Natural killer cell treated with Interleukin-12 subunit alpha and Interleukin-12 subunit beta and Interleukin-15 and Interleukin-18, amount 100 ng/mL, for 72 hours (primary cell): ENCODE measurements around the gene COMMD1. TPM values are rescaled to one million over a fixed set of nuclear protein-coding genes. Genes with fewer than 3 reads are reported as not detected.
"Not testable (repeated sequence)": the region's sequence is repeated elsewhere in the genome, so short reads cannot be mapped to it uniquely, and the experiment has no call there.

Experiments used
- ATAC-seq, 2 donors: fragments of 150-1000 bp; cut with Tn5 transposase in 1 of 2; sonication (Bioruptor Pico), chemical (Tn5 transposase) in 1 of 2; 2 replicates each; pipeline ENCODE4 v1.10.0; 2021
- DNase-seq: peaks from one replicate; pipeline ENCODE4 v3.0.0; 2022; ENCODE audit warnings: low spot score
- H3K27ac Mint-ChIP-seq, 2 donors: 1 replicate in 1 of 2; 2 replicates in 1 of 2; pipeline ENCODE4 v1.8.0; 2022; ENCODE audit warnings: mixed read lengths in 2 of 2, mild to moderate bottlenecking in 1 of 2, moderate library complexity in 1 of 2
- H3K27me3 Mint-ChIP-seq, 2 donors: 1 replicate in 1 of 2; 2 replicates in 1 of 2; pipeline ENCODE4 v1.8.0; 2022; ENCODE audit warnings: mixed read lengths in 2 of 2
- H3K36me3 Mint-ChIP-seq: one replicate; pipeline ENCODE4 v1.8.0; 2022; ENCODE audit warnings: mixed read lengths
- H3K4me1 Mint-ChIP-seq, 2 donors: 1 replicate in 1 of 2; 2 replicates in 1 of 2; pipeline ENCODE4 v1.8.0; 2022; ENCODE audit warnings: low read depth in 2 of 2, mixed read lengths in 2 of 2, mild to moderate bottlenecking in 1 of 2
- H3K4me3 Mint-ChIP-seq: one replicate; pipeline ENCODE4 v1.8.0; 2022; ENCODE audit warnings: mixed read lengths
- H3K9me3 Mint-ChIP-seq: 2 replicates; pipeline ENCODE4 v1.8.0; 2022; ENCODE audit warnings: mixed read lengths
- total RNA-seq, 2 donors: library from RNA; stranded (reverse); gene quantifications; one replicate each; pipeline ENCODE4 v1.2.3, GENCODE V29; 2022

The COMMD1 gene
- total RNA-seq, 2 donors from 2014 or later: 34.4 to 44.4 TPM

- H3K27ac Mint-ChIP-seq: no peak overlapping the region
Observed at GRCh38 chr2:61938511-61938910, 33.0 kb downstream of the COMMD1 start.

DNA sequence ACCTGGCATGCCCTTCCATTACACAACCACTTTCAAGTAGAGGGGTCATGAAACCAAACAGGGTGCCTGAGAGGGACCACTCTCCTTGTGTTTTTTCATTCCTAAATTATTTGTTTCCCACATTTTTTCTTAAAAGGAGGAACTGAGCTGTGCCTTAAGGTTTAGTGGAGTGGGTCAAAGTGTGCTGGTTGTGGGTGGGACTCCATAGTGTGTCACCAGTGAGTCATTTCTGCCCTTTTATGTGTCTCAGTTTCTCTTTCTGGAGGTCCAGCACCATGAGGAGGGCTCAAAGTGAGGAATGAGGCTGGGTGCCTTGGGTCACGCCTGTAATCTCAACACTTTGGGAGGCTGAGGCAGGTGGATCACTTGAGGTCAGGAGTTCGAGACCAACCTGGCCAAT is 37.8 kb downstream of the COMMD1 start:
- Mint-ChIP-seq H3K27me3 (no peaks in the 10 kb centered on the region), H3K9me3 (no peaks in the 10 kb centered on the region)
- ATAC-seq: peak in 1 of 2 donors; percentile 61

More at GRCh38 chr2:61938511-61938910, 33.0 kb downstream of the COMMD1 start:
- Mint-ChIP-seq H3K4me3 (no peak overlapping the region), H3K27me3 (no peaks in the 10 kb centered on the region), H3K9me3 (no peaks in the 10 kb centered on the region), H3K4me1 (no peaks in the 10 kb centered on the region), H3K36me3 (no peaks in the 10 kb centered on the region)
- ATAC-seq: no peak
- DNase-seq: no peak

DNA sequence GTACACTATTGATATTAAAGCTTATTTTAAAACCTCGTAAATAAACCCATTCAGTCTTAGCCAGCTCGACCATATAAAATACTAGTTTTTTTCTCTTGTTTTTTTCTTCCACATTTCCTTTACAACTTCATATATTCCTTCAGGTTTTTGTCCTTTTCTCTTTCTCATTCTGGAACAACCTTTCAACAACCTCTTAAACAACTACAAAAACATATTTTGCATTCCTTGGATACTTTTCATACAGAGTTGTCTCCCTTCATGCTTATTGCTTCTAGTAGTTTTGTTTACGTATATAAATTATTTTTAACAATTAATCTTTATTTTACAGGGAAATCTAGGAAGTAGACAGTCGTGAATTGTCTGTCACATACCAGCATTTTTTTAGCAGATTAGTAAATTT is 41.2 kb downstream of the COMMD1 start:
- no peak overlapping the region for H3K27ac Mint-ChIP-seq
- DNase-seq (no peak), ATAC-seq (no peak)
- H3K36me3 Mint-ChIP-seq: no peaks in the 10 kb centered on the region
- H3K27me3 Mint-ChIP-seq: no peaks in the 10 kb centered on the region
- no peaks in the 10 kb centered on the region for H3K9me3 Mint-ChIP-seq
- H3K4me3 Mint-ChIP-seq: no peak overlapping the region
- peaks cover 0 to 3% of the 10 kb centered on the region in 2 donors for H3K4me1 Mint-ChIP-seq

More for the DNA sequence above, 37.8 kb downstream of the COMMD1 start:
- no peaks in the 10 kb centered on the region for H3K4me1 Mint-ChIP-seq
- H3K4me3 Mint-ChIP-seq: no peak overlapping the region
- no peak overlapping the region for H3K27ac Mint-ChIP-seq
- no peaks in the 10 kb centered on the region for H3K36me3 Mint-ChIP-seq
- DNase-seq: no peak

DNA sequence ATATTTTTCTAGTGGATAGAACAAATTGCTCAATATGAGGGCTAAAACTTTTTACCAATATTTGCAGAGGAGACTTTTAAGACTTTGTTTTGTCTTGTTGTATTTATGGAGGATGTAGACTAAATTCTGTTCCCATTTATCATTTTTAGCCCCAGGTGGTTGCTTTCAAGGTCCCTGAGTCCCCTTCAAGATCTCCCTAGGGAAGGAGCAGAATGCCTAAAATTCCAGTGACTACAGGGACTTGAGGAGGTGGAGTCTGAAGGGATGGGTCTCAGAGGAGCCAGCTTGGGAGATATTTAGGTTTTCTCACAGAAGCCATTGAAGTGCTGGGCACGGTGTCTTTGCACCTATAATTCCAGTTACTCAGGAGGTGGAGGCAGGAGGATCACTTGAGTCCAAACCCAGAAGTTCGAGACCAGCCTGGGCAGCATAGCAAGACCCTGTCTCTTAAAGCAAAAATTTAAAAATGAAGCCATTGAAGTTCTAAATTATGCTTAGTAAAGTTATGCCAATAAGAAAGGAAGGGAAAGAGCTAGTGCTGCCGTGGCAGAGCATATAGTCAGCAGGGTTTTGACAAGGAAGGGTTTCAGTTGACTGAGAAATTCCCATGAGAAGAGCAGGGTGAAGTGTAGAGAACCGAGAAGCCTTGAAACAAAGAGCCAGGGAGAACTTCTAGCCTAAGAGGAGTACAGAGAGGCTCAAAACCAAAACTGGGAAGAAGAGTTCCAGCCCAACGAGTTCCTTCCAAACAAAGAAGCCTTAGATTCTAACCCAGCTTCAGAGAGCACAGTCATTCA is 43.4 kb downstream of the COMMD1 start:
- no peaks in the 10 kb centered on the region for H3K9me3 Mint-ChIP-seq
- no peaks in the 10 kb centered on the region for H3K36me3 Mint-ChIP-seq
- DNase-seq (no peak), ATAC-seq (no peak)
- no peaks in the 10 kb centered on the region for H3K27me3 Mint-ChIP-seq
- peaks cover 0 to 3% of the 10 kb centered on the region in 2 donors for H3K4me1 Mint-ChIP-seq
- no peak overlapping the region for H3K27ac Mint-ChIP-seq
- no peak overlapping the region for H3K4me3 Mint-ChIP-seq

DNA sequence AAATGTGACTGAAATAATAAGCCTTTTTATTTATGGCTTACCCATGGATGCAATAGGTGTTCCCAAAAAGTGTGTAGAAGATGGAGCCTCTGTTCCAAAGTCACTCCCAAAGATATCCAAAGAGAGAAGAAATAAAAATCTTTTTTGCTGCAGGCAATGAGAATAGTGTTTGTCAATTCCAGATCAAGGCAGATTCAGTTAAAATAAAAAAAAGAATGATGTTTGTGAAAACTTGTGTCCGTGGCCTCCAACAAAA is 43.9 kb downstream of the COMMD1 start:
- Mint-ChIP-seq H3K27me3 (no peaks in the 10 kb centered on the region), H3K36me3 (no peaks in the 10 kb centered on the region), H3K9me3 (no peaks in the 10 kb centered on the region), H3K27ac (no peak overlapping the region), H3K4me1 (peaks cover 0 to 3% of the 10 kb centered on the region in 2 donors), H3K4me3 (no peak overlapping the region)
- DNase-seq (no peak), ATAC-seq (no peak)

GRCh38 chr2:61949714-61950560 is 44.5 kb downstream of the COMMD1 start:
- H3K9me3 Mint-ChIP-seq: no peaks in the 10 kb centered on the region
- H3K27ac Mint-ChIP-seq: no peak overlapping the region
- H3K4me1 Mint-ChIP-seq: peaks cover 0 to 3% of the 10 kb centered on the region in 2 donors
- H3K27me3 Mint-ChIP-seq: no peaks in the 10 kb centered on the region
- ATAC-seq: no peak
- no peaks in the 10 kb centered on the region for H3K36me3 Mint-ChIP-seq
- no peak for DNase-seq
- no peak overlapping the region for H3K4me3 Mint-ChIP-seq

GRCh38 chr2:61950571-61951315 is 45.3 kb downstream of the COMMD1 start:
- Mint-ChIP-seq H3K36me3 (no peaks in the 10 kb centered on the region), H3K4me1 (peaks cover 0 to 6% of the 10 kb centered on the region in 2 donors), H3K27ac (no peak overlapping the region), H3K4me3 (no peak overlapping the region), H3K27me3 (no peaks in the 10 kb centered on the region), H3K9me3 (no peaks in the 10 kb centered on the region)
- ATAC-seq (no peak), DNase-seq (no peak)

DNA sequence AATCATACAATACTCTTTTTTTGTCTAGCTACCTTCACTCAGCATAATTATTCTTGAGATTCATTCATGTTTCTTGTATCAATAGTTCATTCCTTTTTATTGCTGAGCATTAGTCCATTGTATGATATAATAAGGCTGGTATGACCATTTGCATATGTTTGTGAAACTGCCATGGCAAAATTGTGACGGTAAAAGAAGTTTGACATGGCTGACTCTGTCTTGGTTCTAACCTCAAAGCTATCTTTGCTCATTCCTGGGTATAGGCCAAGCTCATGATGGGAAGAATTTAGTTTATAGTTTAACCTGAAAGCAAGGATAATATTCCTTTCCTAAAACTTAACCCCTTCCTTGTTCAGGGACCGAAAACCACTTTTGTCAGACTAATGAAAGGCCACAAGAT is 46.4 kb downstream of the COMMD1 start:
- ATAC-seq (no peak), DNase-seq (no peak)
- Mint-ChIP-seq H3K27me3 (no peaks in the 10 kb centered on the region), H3K36me3 (no peaks in the 10 kb centered on the region), H3K4me1 (peaks cover 0 to 8% of the 10 kb centered on the region in 2 donors), H3K9me3 (no peaks in the 10 kb centered on the region), H3K4me3 (no peak overlapping the region), H3K27ac (no peak overlapping the region)

DNA sequence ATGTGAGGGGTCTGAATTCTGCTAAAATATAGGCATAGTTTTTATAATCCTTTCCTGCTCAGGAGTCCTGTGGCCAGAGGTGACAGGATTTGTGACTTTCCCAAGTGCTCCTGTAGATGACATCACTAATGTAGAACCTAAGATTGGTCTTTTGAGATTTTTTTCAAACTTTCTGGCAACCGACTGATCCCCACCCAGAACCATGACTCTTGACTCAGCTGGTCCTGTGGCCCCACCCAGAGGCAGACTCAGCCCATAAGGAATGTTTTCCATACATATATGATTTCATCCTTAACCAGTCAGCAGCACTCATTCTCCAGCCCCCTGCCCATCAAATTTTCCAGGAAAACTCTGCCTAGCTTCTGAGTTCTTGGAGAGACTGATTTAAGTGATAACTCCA is 46.8 kb downstream of the COMMD1 start:
- H3K27ac Mint-ChIP-seq: no peak overlapping the region
- no peaks in the 10 kb centered on the region for H3K36me3 Mint-ChIP-seq
- no peaks in the 10 kb centered on the region for H3K27me3 Mint-ChIP-seq
- ATAC-seq (no peak), DNase-seq (no peak)
- no peak overlapping the region for H3K4me3 Mint-ChIP-seq
- H3K4me1 Mint-ChIP-seq: peaks cover 0 to 10% of the 10 kb centered on the region in 2 donors
- no peaks in the 10 kb centered on the region for H3K9me3 Mint-ChIP-seq

GRCh38 chr2:61954856-61955255 is 49.4 kb downstream of the COMMD1 start:
- H3K9me3 Mint-ChIP-seq, DNase-seq, ATAC-seq, H3K27me3 Mint-ChIP-seq, H3K36me3 Mint-ChIP-seq, H3K27ac Mint-ChIP-seq, H3K4me3 Mint-ChIP-seq: not testable (repeated sequence)
- H3K4me1 Mint-ChIP-seq: peaks cover 0 to 15% of the 10 kb centered on the region in 2 donors

DNA sequence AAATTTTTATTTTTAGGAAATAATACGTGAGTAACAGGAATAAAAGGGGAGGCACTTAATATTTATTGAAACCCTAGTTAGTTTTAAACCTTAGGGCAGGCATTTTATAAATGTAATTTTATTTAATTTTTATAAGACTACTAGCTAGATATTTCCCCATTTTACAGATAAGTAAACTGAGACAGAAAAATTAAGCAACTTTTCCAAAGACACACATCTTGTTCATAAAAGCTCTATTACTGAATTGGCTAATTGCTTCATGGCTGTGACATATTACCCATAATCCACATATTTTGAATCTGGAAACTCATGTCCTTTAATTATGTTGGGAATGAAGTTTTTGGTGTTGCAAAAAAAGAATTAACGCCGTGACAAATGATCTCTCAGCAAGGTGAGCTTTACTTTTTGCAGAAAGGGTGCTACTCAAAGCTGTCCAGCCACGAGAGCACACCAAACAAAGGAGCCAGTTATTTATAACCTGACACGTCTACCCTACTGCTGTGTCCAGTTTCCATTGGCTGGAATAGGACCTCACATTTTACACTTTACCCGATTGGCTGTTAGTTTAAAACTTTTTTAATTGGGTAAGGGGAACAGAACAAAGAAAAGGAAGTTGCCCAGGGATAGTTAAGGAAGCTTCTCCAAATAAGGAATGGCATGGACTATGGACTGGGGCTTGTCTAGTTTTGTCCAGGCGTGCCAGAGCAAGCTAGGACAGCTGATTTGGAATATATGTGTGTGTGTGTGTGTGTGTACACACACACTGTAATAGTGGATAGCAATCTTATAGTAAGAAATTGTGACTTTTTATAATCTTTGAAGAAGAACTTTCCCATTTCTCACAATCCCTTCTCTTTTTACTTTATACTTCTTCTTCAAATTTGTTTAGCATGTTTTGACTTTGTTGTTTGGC is 54.2 kb downstream of the COMMD1 start:
- peaks cover 0 to 15% of the 10 kb centered on the region in 2 donors for H3K4me1 Mint-ChIP-seq
- DNase-seq (no peak), ATAC-seq (no peak)
- H3K36me3 Mint-ChIP-seq: no peaks in the 10 kb centered on the region
- no peak overlapping the region for H3K4me3 Mint-ChIP-seq
- H3K9me3 Mint-ChIP-seq: no peaks in the 10 kb centered on the region
- H3K27me3 Mint-ChIP-seq: no peaks in the 10 kb centered on the region
- no peak overlapping the region for H3K27ac Mint-ChIP-seq

- Mint-ChIP-seq H3K4me3 (no peak overlapping the region), H3K27ac (no peak overlapping the region), H3K4me1 (peaks cover 0 to 11% of the 10 kb centered on the region in 2 donors), H3K36me3 (no peaks in the 10 kb centered on the region), H3K9me3 (no peaks in the 10 kb centered on the region), H3K27me3 (no peaks in the 10 kb centered on the region)
- ATAC-seq: no peak
- no peak for DNase-seq
Observed at GRCh38 chr2:61961231-61961901, 55.9 kb downstream of the COMMD1 start.
